K562 (cell line): ENCODE measurements around the gene RNASEH2C. TPM values are rescaled to one million over a fixed set of nuclear protein-coding genes. Genes with fewer than 3 reads are reported as not detected.

ENCODE experiments used
- ARHGAP35 ChIP-seq: fragments of 450-650 bp; IDR thresholded peaks from 2 replicates; pipeline ENCODE4 v1.6.1; 2018; ENCODE audit not compliant: partially characterized antibody
- ARID3A ChIP-seq: IDR thresholded peaks from 2 replicates; pipeline ENCODE4 v1.6.1; 2012; ENCODE audit warnings: low read depth, low read length, improper control_type of control experiment, borderline replicate concordance
- CSDE1 ChIP-seq, 2 experiments: fragments of 450-650 bp; IDR thresholded peaks; 2 replicates each; pipeline ENCODE4 v1.6.1; 2016; ENCODE audit warnings: mild to moderate bottlenecking in 1 of 2
- CXXC5 ChIP-seq: fragments of 250-450 bp; sonication (Bioruptor Pico); IDR thresholded peaks from 2 replicates; pipeline ENCODE4 v1.8.0; 2022; ENCODE audit warnings: inconsistent platforms, mild to moderate bottlenecking, moderate library complexity
- ETV1 ChIP-seq: fragments of 450-650 bp; conservative IDR thresholded peaks from 2 replicates; pipeline ENCODE4 v1.6.1; 2016; ENCODE audit warnings: missing genetic modification characterization, control low read depth, low read depth, missing compliant biosample characterization
- GATAD2A ChIP-seq: fragments of 450-650 bp; IDR thresholded peaks from 2 replicates; pipeline ENCODE4 v1.6.1; 2017
- GTF2E2 ChIP-seq: fragments of 200-800 bp; sonication (Bioruptor generic); IDR thresholded peaks from 2 replicates; pipeline ENCODE4 v1.6.1; 2016; ENCODE audit warnings: missing genetic modification characterization, missing compliant biosample characterization
- HDAC2 ChIP-seq: fragments of 450-650 bp; IDR thresholded peaks from 2 replicates; pipeline ENCODE4 v1.6.1; 2016; ENCODE audit warnings: mild to moderate bottlenecking
- ID3 ChIP-seq, 2 experiments: fragments of 250-450 bp in 1 of 2; fragments of 450-650 bp in 1 of 2; sonication (Bioruptor Pico) in 1 of 2; IDR thresholded peaks; 2 replicates each; pipeline versions ENCODE4 v1.6.1 to v1.8.0; 2016 to 2021; ENCODE audit warnings: mild to moderate bottlenecking in 2 of 2, moderate library complexity in 2 of 2, missing compliant biosample characterization in 1 of 2, missing genetic modification characterization in 1 of 2
- JUND ChIP-seq, 2 experiments: IDR thresholded peaks; 2 replicates in 1 of 2; 3 replicates in 1 of 2; pipeline ENCODE4 v1.6.1; 2011; ENCODE audit warnings: borderline replicate concordance in 2 of 2, low read depth in 2 of 2, low read length in 2 of 2, improper control_type of control experiment in 1 of 2, missing biosample characterization in 1 of 2, missing genetic modification characterization in 1 of 2, missing genetic modification reagents in 1 of 2
- L3MBTL2 ChIP-seq: fragments of 450-650 bp; IDR thresholded peaks from 2 replicates; pipeline ENCODE4 v1.6.1; 2016; ENCODE audit warnings: mild to moderate bottlenecking, moderate library complexity
- NCOA2 ChIP-seq, 2 experiments: fragments of 450-650 bp; IDR thresholded peaks; 2 replicates each; pipeline ENCODE4 v1.6.1; 2018; ENCODE audit warnings: mild to moderate bottlenecking in 2 of 2, moderate library complexity in 1 of 2; ENCODE audit not compliant: partially characterized antibody in 2 of 2
- NR4A1 ChIP-seq, 2 experiments: fragments of 250-450 bp in 1 of 2; fragments of 450-650 bp in 1 of 2; sonication (Bioruptor Pico) in 1 of 2; IDR thresholded peaks; 2 replicates each; pipeline versions ENCODE4 v1.4.0 to v1.6.1; 2016 to 2020; ENCODE audit warnings: mild to moderate bottlenecking in 2 of 2, missing compliant biosample characterization in 1 of 2, missing genetic modification characterization in 1 of 2, moderate library complexity in 1 of 2
- PTRF ChIP-seq: fragments of 450-650 bp; IDR thresholded peaks from 2 replicates; pipeline ENCODE4 v1.6.1; 2016; ENCODE audit warnings: mild to moderate bottlenecking, missing genetic modification characterization, missing compliant biosample characterization
- SMARCC2 ChIP-seq: fragments of 450-650 bp; IDR thresholded peaks from 2 replicates; pipeline ENCODE4 v1.6.1; 2017; ENCODE audit warnings: antibody characterized with exemption, moderate library complexity, mild to moderate bottlenecking, low read depth
- TCF3 ChIP-seq: sonication (generic); formaldehyde crosslinking; IDR thresholded peaks from 2 replicates; pipeline ENCODE4 v1.4.0; 2020; ENCODE audit warnings: mild to moderate bottlenecking, missing genetic modification reagents
- WHSC1 ChIP-seq: IDR thresholded peaks from one replicate; pipeline ENCODE4 v1.6.1; 2012; ENCODE audit warnings: low read length, control low read depth, inconsistent platforms
- ZC3H4 ChIP-seq: sonication (generic); formaldehyde crosslinking; IDR thresholded peaks from 2 replicates; pipeline ENCODE4 v1.9.0; 2021; ENCODE audit warnings: missing genetic modification reagents, borderline replicate concordance
- ZFX ChIP-seq: sonication (generic); formaldehyde crosslinking; IDR thresholded peaks from 2 replicates; pipeline ENCODE4 v1.8.0; 2022; ENCODE audit warnings: mild to moderate bottlenecking, missing genetic modification reagents, moderate library complexity
- ZKSCAN8 ChIP-seq: fragments of 200-800 bp; sonication (Bioruptor generic); IDR thresholded peaks from 2 replicates; pipeline ENCODE4 v1.6.1; 2016; ENCODE audit warnings: missing genetic modification characterization, missing compliant biosample characterization
- ZNF133 ChIP-seq: fragments of 250-450 bp; sonication (Bioruptor Pico); IDR thresholded peaks from 2 replicates; pipeline ENCODE4 v1.4.0; 2020; ENCODE audit warnings: mild to moderate bottlenecking
- ZNF77 ChIP-seq: fragments of 250-450 bp; sonication (Bioruptor Pico); IDR thresholded peaks from 2 replicates; pipeline ENCODE4 v1.5.0; 2020
- polyA plus RNA-seq, 8 experiments: library from polyadenylated mRNA; depleted of rRNA in 4 of 8; stranded (reverse) in 5 of 8; unstranded in 3 of 8; fragments of >200 nt; fragmentation: Nextera tagmentation in 2 of 8; fragmentation: Illumina TruSeq in 1 of 8; extraction: Ambion mirVana in 2 of 8; extraction: Trizol in 1 of 8; gene quantifications; 2 replicates each; pipeline versions ENCODE4 v1.2.1 to v1.2.3, GENCODE V29; 2011 to 2014; ENCODE audit warnings: inconsistent platforms in 1 of 8, missing spikeins in 1 of 8
- total RNA-seq, 7 experiments: library from RNA; depleted of rRNA in 6 of 7; stranded (reverse); fragments of >200 nt in 6 of 7; fragmentation: Illumina TruSeq in 2 of 7; extraction: Trizol in 2 of 7; gene quantifications; 2 replicates each; pipeline versions ENCODE4 v1.2.1 to v1.2.3, GENCODE V29; 2011 to 2021; ENCODE audit warnings: low replicate concordance in 1 of 7
- TF ChIP-seq, protein P1 (sequence below): sonication (generic); formaldehyde crosslinking; IDR thresholded peaks from 2 replicates; pipeline ENCODE4 v1.9.0; 2022; ENCODE audit warnings: mild to moderate bottlenecking, missing genetic modification reagents
- TF ChIP-seq, protein P2 (sequence below), 3 experiments: fragments of 200-800 bp in 1 of 3; sonication (Bioruptor generic) in 1 of 3; sonication (generic) in 1 of 3; formaldehyde crosslinking in 1 of 3; IDR thresholded peaks; 2 replicates each; pipeline versions ENCODE4 v1.6.1 to v1.8.0; 2016 to 2022; ENCODE audit warnings: mild to moderate bottlenecking in 2 of 3, missing compliant biosample characterization in 2 of 3, missing genetic modification characterization in 2 of 3, missing genetic modification reagents in 1 of 3

RNASEH2C gene
- total and polyA plus RNA-seq, 9 of the 15 experiments (the other 6 are each of a cell fraction or from before 2014, with no cell fraction given): 5.4 to 78.2 (median 15.6) TPM

DNA sequence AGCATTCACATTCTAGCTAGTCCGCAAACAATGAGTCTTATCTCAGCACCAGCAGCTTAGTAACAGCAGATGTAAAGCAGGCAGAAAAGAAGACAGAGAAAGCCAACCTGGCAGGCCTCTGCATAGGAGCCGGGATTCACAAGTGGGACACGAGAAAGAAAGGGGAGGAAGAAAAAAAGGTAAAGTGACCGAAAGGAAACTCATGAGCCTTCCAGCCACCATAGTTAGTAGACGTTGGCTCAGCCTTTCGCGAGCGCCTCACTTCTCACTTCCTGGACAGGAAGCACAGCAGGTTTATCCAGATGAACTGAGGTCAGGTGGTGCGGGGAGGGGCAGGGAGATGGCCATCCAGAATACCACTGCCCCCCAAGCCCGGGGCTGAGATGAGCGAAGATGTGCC lies 28.2 kb downstream of the RNASEH2C start (continued):
- 0 out of 2 replicates have a peak, but pooled peaks have one; percentile 2 for TF ChIP-seq JUND (IDR thresholded peaks at IDR 0.05; ENCODE audit: borderline replicate concordance, low read depth, low read length)
- TF ChIP-seq JUND (tag; IDR thresholded peaks at IDR 0.05; ENCODE audit: borderline replicate concordance, low read depth, low read length): 0 out of 3 replicates have a peak, but pooled peaks have one; percentile 34
- TF ChIP-seq TCF3 (CRISPR knock-in tag): peak; percentile 43; the same call in 1 of the 2 replicates
- no peak for TF ChIP-seq NR4A1 (CRISPR knock-in tag; IDR thresholded peaks at IDR 0.05)
- TF ChIP-seq NR4A1 (tag; IDR thresholded peaks at IDR 0.05): 0 out of 2 replicates have a peak, but pooled peaks have one; percentile 41
- no peak for TF ChIP-seq ZNF133 (CRISPR knock-in tag)
- TF ChIP-seq WHSC1: no peak
- no peak for TF ChIP-seq CSDE1 (IDR thresholded peaks at IDR 0.05)
- 0 out of 2 replicates have a peak, but pooled peaks have one; percentile 19 for TF ChIP-seq GATAD2A
- no peak for TF ChIP-seq NCOA2 (IDR thresholded peaks at IDR 0.05; ENCODE audit: partially characterized antibody in 2 of 2)
- no peak for TF ChIP-seq ID3 (CRISPR knock-in tag; IDR thresholded peaks at IDR 0.05)
- peak; percentile 47; the same call in 1 of the 2 replicates for TF ChIP-seq ID3 (tag; IDR thresholded peaks at IDR 0.05)
- TF ChIP-seq, protein P1, sequence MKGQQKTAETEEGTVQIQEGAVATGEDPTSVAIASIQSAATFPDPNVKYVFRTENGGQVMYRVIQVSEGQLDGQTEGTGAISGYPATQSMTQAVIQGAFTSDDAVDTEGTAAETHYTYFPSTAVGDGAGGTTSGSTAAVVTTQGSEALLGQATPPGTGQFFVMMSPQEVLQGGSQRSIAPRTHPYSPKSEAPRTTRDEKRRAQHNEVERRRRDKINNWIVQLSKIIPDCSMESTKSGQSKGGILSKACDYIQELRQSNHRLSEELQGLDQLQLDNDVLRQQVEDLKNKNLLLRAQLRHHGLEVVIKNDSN (CRISPR knock-in tag): peak; percentile 64
- peak; percentile 88 for TF ChIP-seq ETV1 (tag)
- TF ChIP-seq SMARCC2: no peak
- no peak for TF ChIP-seq ZNF77 (CRISPR knock-in tag)
- TF ChIP-seq L3MBTL2: peak; percentile 72
- TF ChIP-seq ZFX (CRISPR knock-in tag): peak; percentile 25; the same call in 1 of the 2 replicates
- TF ChIP-seq ARID3A: no peak
- 0 out of 2 replicates have a peak, but pooled peaks have one; percentile 48 for TF ChIP-seq ZKSCAN8 (CRISPR knock-in tag)
- TF ChIP-seq PTRF (tag): no peak
- TF ChIP-seq ZC3H4 (CRISPR knock-in tag): no peak
- 0 out of 2 replicates have a peak, but pooled peaks have one; percentile 47 for TF ChIP-seq GTF2E2 (tag)
- 0 out of 2 replicates have a peak, but pooled peaks have one; percentile 28 for TF ChIP-seq CXXC5 (CRISPR knock-in tag)
- TF ChIP-seq HDAC2: peak; percentile 28; the same call in 1 of the 2 replicates
- TF ChIP-seq, protein P2, sequence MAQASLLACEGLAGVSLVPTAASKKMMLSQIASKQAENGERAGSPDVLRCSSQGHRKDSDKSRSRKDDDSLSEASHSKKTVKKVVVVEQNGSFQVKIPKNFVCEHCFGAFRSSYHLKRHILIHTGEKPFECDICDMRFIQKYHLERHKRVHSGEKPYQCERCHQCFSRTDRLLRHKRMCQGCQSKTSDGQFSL (CRISPR knock-in tag; IDR thresholded peaks at IDR 0.05): no peak
- TF ChIP-seq, protein P2 (tag; IDR thresholded peaks at IDR 0.05): peak in 1 of 2 experiments; percentile 70; a peak in 1 of 4 replicates
- no peak for TF ChIP-seq ARHGAP35
